HepG2 (cell line): ENCODE results near the gene XPO5. TPM values are rescaled to one million over a fixed set of nuclear protein-coding genes. Genes with fewer than 3 reads are reported as not detected.

Source experiments
- KLF15 ChIP-seq: sonication (generic); formaldehyde crosslinking; IDR thresholded peaks from 2 replicates; pipeline ENCODE4 v1.8.1; 2023; ENCODE audit warnings: borderline replicate concordance, mild to moderate bottlenecking, inconsistent platforms, missing genetic modification reagents, mixed read lengths
- MED1 ChIP-seq: sonication (generic); formaldehyde crosslinking; IDR thresholded peaks from 2 replicates; pipeline ENCODE4 v1.4.0; 2020; ENCODE audit warnings: missing genetic modification reagents
- MED13 ChIP-seq: sonication (generic); formaldehyde crosslinking; IDR thresholded peaks from 2 replicates; pipeline ENCODE4 v1.5.0; 2020; ENCODE audit warnings: missing genetic modification reagents
- MED8 ChIP-seq: sonication (generic); formaldehyde crosslinking; IDR thresholded peaks from 2 replicates; pipeline ENCODE4 v1.8.1; 2023; ENCODE audit warnings: mild to moderate bottlenecking, missing genetic modification reagents; ENCODE audit not compliant: insufficient replicate concordance
- NAIF1 ChIP-seq: sonication (generic); formaldehyde crosslinking; IDR thresholded peaks from 2 replicates; pipeline ENCODE4 v1.5.0; 2020; ENCODE audit warnings: mild to moderate bottlenecking, missing genetic modification reagents, borderline replicate concordance
- THRA ChIP-seq: sonication (generic); formaldehyde crosslinking; IDR thresholded peaks from 2 replicates; pipeline ENCODE4 v1.4.0; 2020; ENCODE audit warnings: missing genetic modification reagents, borderline replicate concordance
- ZBTB46 ChIP-seq: sonication (generic); formaldehyde crosslinking; IDR thresholded peaks from 2 replicates; pipeline ENCODE4 v1.4.0; 2020; ENCODE audit warnings: mild to moderate bottlenecking, missing genetic modification reagents, borderline replicate concordance
- ZNF569 ChIP-seq: sonication (generic); formaldehyde crosslinking; IDR thresholded peaks from 2 replicates; pipeline ENCODE4 v1.5.0; 2020; ENCODE audit warnings: mild to moderate bottlenecking, missing genetic modification reagents, moderate library complexity, borderline replicate concordance
- ZNF747 ChIP-seq: sonication (generic); formaldehyde crosslinking; IDR thresholded peaks from 2 replicates; pipeline ENCODE4 v1.8.1; 2023; ENCODE audit warnings: missing genetic modification reagents, mild to moderate bottlenecking, borderline replicate concordance
- ZNF749 ChIP-seq: sonication (generic); formaldehyde crosslinking; IDR thresholded peaks from 2 replicates; pipeline ENCODE4 v1.8.0; 2022; ENCODE audit warnings: mild to moderate bottlenecking, missing genetic modification reagents, moderate library complexity, borderline replicate concordance
- polyA plus RNA-seq, 8 experiments: library from polyadenylated mRNA; depleted of rRNA in 3 of 8; stranded (reverse) in 7 of 8; unstranded in 1 of 8; fragments of >200 nt; fragmentation: Illumina TruSeq in 4 of 8; extraction: Trizol in 4 of 8; gene quantifications; 2 replicates each; pipeline versions ENCODE4 v1.2.1 to v1.2.3, GENCODE V29; 2011 to 2016; ENCODE audit warnings: low read depth in 4 of 8, missing spikeins in 1 of 8, mixed read lengths in 1 of 8; ENCODE audit not compliant: insufficient read depth in 1 of 8
- total RNA-seq, 5 experiments: library from RNA; depleted of rRNA; stranded (reverse); fragments of >200 nt; fragmentation: Illumina TruSeq; extraction: Trizol; gene quantifications; 2 replicates each; pipeline ENCODE4 v1.2.3, GENCODE V29; 2016; ENCODE audit warnings: low read depth in 1 of 5
- TF ChIP-seq, protein P1 (sequence below): IDR thresholded peaks from 2 replicates; pipeline ENCODE4 v1.6.1; 2012; ENCODE audit warnings: inconsistent platforms
- TF ChIP-seq, protein P2 (sequence below): conservative IDR thresholded peaks from 2 replicates; pipeline ENCODE4 v1.6.1; 2018; ENCODE audit warnings: missing genetic modification reagents
- TF ChIP-seq, protein P3 (sequence below): sonication (generic); formaldehyde crosslinking; conservative IDR thresholded peaks from 2 replicates; pipeline ENCODE4 v1.4.0; 2020; ENCODE audit warnings: mild to moderate bottlenecking, missing genetic modification reagents, moderate library complexity
- TF ChIP-seq, protein P4 (sequence below): sonication (generic); formaldehyde crosslinking; IDR thresholded peaks from 2 replicates; pipeline ENCODE4 v1.5.1; 2020; ENCODE audit warnings: missing genetic modification reagents, mild to moderate bottlenecking, borderline replicate concordance
- TF ChIP-seq, protein P5 (sequence below): sonication (generic); formaldehyde crosslinking; IDR thresholded peaks from 2 replicates; pipeline ENCODE4 v1.5.0; 2020; ENCODE audit warnings: missing genetic modification reagents

The XPO5 gene
- total and polyA plus RNA-seq, 2 of the 13 experiments (the other 11 are each of a cell fraction or from before 2014, with no cell fraction given), result 52.2 to 68.0 TPM

DNA sequence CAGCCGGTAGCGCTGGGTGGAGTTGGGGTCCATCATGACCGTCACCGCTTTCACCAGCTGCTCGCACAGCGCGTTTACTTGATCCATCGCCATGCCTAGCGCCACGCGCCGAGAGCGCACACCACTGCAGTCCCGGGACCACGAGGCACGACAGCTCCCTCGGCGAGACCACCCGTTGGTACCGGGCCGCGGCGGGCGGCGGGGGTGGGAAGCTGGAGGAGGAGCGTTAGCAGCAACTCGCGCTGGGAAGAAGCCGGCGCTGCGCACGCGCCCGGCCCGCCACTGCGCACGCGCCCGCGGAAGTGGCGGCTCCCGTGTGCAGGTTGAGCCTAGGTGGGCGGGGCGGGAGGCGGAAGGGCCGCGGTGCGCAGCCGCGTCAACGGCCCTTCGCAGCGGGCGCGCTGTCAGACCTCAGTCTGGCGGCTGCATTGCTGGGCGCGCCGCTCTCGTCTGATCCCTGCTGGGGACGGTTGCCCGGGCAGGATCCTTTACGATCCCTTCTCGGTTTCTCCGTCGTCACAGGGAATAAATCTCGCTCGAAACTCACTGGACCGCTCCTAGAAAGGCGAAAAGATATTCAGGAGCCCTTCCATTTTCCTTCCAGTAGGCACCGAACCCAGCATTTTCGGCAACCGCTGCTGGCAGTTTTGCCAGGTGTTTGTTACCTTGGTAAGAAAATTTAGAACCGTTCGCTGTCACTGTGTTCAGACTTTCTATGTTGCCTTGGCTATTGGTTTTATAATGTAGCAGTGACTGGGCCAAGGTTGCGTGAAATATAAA is at the start of gene XPO5, which contains the start of gene POLH (continued):
- TF ChIP-seq NAIF1 (CRISPR knock-in tag), result peak; percentile 95
- TF ChIP-seq MED1 (CRISPR knock-in tag), result peak; percentile 91
- TF ChIP-seq, protein P1, sequence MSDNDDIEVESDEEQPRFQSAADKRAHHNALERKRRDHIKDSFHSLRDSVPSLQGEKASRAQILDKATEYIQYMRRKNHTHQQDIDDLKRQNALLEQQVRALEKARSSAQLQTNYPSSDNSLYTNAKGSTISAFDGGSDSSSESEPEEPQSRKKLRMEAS, result peak; percentile 88
- no peak for TF ChIP-seq ZNF569 (CRISPR knock-in tag)
- TF ChIP-seq ZNF747 (CRISPR knock-in tag), result peak; percentile 90
- peak; percentile 83 for TF ChIP-seq THRA
- TF ChIP-seq, protein P2, sequence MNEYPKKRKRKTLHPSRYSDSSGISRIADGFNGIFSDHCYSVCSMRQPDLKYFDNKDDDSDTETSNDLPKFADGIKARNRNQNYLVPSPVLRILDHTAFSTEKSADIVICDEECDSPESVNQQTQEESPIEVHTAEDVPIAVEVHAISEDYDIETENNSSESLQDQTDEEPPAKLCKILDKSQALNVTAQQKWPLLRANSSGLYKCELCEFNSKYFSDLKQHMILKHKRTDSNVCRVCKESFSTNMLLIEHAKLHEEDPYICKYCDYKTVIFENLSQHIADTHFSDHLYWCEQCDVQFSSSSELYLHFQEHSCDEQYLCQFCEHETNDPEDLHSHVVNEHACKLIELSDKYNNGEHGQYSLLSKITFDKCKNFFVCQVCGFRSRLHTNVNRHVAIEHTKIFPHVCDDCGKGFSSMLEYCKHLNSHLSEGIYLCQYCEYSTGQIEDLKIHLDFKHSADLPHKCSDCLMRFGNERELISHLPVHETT (CRISPR knock-in tag), result no peak
- TF ChIP-seq MED13 (CRISPR knock-in tag), result peak; percentile 90
- no peak for TF ChIP-seq KLF15
- peak; percentile 83 for TF ChIP-seq MED8
- TF ChIP-seq, protein P3, sequence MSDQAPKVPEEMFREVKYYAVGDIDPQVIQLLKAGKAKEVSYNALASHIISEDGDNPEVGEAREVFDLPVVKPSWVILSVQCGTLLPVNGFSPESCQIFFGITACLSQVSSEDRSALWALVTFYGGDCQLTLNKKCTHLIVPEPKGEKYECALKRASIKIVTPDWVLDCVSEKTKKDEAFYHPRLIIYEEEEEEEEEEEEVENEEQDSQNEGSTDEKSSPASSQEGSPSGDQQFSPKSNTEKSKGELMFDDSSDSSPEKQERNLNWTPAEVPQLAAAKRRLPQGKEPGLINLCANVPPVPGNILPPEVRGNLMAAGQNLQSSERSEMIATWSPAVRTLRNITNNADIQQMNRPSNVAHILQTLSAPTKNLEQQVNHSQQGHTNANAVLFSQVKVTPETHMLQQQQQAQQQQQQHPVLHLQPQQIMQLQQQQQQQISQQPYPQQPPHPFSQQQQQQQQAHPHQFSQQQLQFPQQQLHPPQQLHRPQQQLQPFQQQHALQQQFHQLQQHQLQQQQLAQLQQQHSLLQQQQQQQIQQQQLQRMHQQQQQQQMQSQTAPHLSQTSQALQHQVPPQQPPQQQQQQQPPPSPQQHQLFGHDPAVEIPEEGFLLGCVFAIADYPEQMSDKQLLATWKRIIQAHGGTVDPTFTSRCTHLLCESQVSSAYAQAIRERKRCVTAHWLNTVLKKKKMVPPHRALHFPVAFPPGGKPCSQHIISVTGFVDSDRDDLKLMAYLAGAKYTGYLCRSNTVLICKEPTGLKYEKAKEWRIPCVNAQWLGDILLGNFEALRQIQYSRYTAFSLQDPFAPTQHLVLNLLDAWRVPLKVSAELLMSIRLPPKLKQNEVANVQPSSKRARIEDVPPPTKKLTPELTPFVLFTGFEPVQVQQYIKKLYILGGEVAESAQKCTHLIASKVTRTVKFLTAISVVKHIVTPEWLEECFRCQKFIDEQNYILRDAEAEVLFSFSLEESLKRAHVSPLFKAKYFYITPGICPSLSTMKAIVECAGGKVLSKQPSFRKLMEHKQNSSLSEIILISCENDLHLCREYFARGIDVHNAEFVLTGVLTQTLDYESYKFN (CRISPR knock-in tag), result peak; percentile 54; the same call in 1 of the 2 replicates
- TF ChIP-seq ZNF749 (CRISPR knock-in tag), result no peak; the same call in 1 of the 2 replicates
- no peak for TF ChIP-seq ZBTB46
- TF ChIP-seq, protein P4, sequence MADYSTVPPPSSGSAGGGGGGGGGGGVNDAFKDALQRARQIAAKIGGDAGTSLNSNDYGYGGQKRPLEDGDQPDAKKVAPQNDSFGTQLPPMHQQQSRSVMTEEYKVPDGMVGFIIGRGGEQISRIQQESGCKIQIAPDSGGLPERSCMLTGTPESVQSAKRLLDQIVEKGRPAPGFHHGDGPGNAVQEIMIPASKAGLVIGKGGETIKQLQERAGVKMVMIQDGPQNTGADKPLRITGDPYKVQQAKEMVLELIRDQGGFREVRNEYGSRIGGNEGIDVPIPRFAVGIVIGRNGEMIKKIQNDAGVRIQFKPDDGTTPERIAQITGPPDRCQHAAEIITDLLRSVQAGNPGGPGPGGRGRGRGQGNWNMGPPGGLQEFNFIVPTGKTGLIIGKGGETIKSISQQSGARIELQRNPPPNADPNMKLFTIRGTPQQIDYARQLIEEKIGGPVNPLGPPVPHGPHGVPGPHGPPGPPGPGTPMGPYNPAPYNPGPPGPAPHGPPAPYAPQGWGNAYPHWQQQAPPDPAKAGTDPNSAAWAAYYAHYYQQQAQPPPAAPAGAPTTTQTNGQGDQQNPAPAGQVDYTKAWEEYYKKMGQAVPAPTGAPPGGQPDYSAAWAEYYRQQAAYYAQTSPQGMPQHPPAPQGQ, result no peak
- TF ChIP-seq, protein P5, sequence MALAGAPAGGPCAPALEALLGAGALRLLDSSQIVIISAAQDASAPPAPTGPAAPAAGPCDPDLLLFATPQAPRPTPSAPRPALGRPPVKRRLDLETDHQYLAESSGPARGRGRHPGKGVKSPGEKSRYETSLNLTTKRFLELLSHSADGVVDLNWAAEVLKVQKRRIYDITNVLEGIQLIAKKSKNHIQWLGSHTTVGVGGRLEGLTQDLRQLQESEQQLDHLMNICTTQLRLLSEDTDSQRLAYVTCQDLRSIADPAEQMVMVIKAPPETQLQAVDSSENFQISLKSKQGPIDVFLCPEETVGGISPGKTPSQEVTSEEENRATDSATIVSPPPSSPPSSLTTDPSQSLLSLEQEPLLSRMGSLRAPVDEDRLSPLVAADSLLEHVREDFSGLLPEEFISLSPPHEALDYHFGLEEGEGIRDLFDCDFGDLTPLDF (CRISPR knock-in tag), result peak; percentile 96
